ENCODE measurements around the gene SECTM1. TPM values are rescaled to one million over a fixed set of nuclear protein-coding genes. Genes with fewer than 3 reads are reported as not detected.

SECTM1 gene
- total and polyA plus RNA-seq, 9 of the 15 experiments (the other 6 are each of a cell fraction or from before 2014, with no cell fraction given) = 0.11 to 0.46 (median 0.18) TPM; not detected in 6

DNA sequence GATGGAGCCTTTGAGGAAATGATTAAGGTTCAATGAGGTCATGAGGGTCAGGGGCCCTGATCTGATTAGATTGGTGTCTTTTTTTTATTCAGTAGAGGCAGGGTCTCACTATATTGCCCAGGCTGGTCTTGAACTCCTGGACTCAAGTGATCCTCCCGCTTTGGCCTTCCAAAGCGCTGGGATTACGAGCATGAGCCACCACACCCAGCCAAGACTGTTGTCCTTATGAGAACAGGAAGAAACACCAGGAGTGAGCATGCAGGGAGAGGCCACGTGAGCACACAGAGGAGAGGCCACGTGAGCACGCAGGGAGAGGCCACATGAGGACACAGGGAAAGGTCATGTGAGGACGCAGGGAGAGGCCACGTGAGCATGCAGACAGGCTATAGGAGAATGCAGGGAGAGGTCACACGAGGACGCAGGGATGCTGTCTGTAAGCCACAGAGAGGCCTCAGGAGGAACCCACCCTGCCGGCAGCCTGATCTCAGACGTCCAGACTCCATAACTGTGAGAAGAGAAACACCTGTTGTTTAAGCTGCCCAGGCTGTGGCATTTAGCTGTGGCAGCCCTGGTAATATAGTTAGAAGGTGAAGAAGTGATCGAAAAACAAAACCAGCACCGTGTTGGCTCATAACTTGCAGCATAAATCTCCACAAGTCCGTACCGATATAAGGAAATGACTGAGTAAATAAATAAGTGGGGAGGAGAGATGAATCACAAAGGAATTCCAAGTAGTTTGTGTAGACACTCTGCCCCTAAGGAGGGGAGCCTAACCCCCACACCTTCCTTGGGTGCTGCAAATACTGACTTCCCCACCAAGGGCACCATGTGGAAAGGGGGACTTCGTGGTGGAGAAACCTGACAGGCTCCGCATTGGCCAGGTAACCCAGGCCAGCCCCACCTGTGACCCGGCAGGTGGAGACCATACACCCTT, 45.4 kb downstream of the SECTM1 start (continued):
- TF ChIP-seq ZNF518B (CRISPR knock-in tag; IDR thresholded peaks at IDR 0.05) (no peak), ZNF695 (CRISPR knock-in tag; IDR thresholded peaks at IDR 0.05) (no peak), REST (IDR thresholded peaks at IDR 0.05; ENCODE audit: borderline replicate concordance) (peak; percentile 97), REST (CRISPR knock-in tag; IDR thresholded peaks at IDR 0.05; ENCODE audit: low read depth) (no peak), NUFIP1 (IDR thresholded peaks at IDR 0.05; ENCODE audit: partially characterized antibody) (peak; percentile 90), MBD2 (IDR thresholded peaks at IDR 0.05; ENCODE audit: borderline replicate concordance, low read depth) (peak; percentile 36; the same call in 1 of the 2 replicates), JUNB (CRISPR knock-in tag; conservative IDR thresholded peaks at IDR 0.05) (no peak), KLF1 (tag; IDR thresholded peaks at IDR 0.05) (peak; percentile 83), SMAD4 (CRISPR knock-in tag; conservative IDR thresholded peaks at IDR 0.05) (peak; percentile 97), ZNF280A (IDR thresholded peaks at IDR 0.05; ENCODE audit: low read depth, partially characterized antibody) (no peak), SAFB2 (IDR thresholded peaks at IDR 0.05; ENCODE audit: borderline replicate concordance, low read depth, low read length, severe bottlenecking) (no peak)
- TF ChIP-seq, protein P1, sequence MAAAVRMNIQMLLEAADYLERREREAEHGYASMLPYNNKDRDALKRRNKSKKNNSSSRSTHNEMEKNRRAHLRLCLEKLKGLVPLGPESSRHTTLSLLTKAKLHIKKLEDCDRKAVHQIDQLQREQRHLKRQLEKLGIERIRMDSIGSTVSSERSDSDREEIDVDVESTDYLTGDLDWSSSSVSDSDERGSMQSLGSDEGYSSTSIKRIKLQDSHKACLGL (CRISPR knock-in tag; IDR thresholded peaks at IDR 0.05; ENCODE audit: borderline replicate concordance, poor library complexity, severe bottlenecking) = no peak
